CD4-positive, alpha-beta T cell treated with Interleukin-17A for 1 hour (primary cell): ENCODE results near the gene EXOC3L4.
"Not testable (repeated sequence)": the region's sequence is repeated elsewhere in the genome, so short reads cannot be mapped to it uniquely, and the experiment has no call there.

Source experiments
- DNase-seq: peaks from one replicate; pipeline ENCODE4 v3.0.0-alpha.2; 2020

EXOC3L4 gene

GRCh38 chr14:103136388-103137271 is 42.1 kb downstream of the EXOC3L4 start:
- DNase-seq: no peak

GRCh38 chr14:103137689-103138300 is 43.3 kb downstream of the EXOC3L4 start:
- no peak for DNase-seq

GRCh38 chr14:103138301-103139131 is 44.0 kb downstream of the EXOC3L4 start:
- DNase-seq: no peak

DNA sequence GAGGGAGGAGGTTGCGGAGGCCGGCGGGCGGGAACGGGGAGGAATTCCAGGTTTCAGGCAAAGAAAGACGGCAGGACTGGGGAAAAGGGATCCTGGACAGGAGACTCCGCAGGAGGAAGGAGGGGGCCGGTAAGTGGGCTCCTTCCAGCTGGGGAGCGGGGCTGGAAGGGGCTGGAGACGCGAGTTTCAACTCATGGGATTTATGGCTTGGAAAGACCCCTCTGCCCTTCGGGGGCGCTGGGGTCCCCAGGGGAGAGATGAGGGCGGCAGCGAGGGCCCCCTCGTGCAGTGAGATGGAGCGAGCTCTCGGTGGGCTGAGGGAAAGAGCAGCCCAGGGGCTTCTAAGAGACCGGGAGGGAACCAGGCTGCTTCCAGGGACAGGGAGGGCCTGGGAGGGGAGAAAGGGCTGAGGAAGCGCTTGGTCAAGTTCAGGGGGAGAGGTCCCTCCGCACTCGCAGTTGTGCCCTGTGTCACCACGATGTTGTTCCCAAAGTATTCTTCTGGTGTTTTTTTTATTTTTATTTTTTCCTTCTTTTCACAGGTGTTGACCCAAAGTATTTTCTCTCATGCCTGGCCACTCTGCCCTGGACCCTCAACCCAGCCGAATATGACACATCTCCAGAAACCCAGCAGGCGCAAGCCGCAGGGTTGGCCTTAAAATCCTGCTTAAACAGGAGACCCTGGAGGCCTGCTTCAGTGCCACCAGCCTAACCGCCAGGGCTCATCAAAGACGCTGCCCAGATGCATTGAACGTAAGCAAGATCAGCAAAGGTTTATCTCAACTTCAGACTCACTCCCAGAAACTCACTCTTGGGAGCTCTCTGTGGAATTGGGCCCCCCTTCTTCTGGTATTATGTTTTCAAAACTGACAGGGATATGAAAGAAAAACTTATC is 44.9 kb downstream of the EXOC3L4 start:
- no peak for DNase-seq

GRCh38 chr14:103140316-103141109 is 46.0 kb downstream of the EXOC3L4 start:
- DNase-seq: no peak

DNA sequence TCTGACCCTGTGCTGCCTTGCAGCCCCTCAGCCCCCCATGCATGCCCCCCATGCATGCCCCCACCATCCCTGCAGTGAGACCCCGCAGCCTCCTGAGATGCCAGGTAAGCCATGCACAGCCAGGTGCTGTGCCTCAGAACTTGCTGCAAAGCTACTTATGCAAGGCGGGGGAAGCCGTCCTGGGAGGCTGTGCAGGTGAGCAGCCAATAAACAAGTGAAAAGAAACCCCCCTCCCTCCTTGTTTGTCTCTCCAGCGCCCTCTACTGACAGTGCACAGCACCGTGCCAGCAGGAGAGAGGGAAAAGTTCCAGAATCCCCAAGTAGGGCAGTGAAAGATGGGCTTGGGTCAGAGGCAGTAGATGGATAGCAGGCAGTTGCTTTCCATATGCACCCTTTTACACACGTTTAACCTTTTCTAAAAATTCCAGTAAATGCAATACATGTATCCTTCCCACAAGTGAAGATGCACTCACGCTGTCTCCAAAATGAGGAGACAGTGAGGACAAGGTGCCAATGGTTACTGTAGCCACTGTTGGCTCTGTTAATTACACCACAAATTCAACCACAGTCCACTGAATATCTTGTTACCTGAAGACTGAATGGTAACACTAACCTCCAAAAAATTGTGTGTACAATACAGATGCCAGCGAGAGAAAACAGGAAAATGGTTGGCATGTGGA is 46.7 kb downstream of the EXOC3L4 start:
- no peak for DNase-seq

DNA sequence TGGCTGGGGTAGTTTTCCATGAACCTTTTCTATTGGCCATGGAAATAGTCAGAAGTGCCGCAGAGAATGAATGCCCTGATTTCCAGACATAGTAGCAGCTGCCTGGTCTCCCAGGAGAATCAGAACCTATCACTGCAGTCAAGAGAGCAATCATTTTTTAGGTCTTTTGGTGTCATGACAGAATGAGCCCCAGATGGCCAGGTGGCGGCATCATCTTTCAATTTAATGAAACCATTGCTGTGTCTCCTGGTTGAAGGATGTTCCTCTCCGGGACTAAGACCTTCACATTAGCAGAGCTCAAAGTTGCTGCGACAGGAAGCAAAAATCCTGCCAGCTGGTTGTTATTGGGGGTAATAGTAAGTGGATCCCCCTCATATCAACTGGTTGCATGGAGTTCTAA is 47.5 kb downstream of the EXOC3L4 start:
- DNase-seq: no peak

GRCh38 chr14:103142721-103143302 is 48.3 kb downstream of the EXOC3L4 start:
- DNase-seq: no peak

- no peak for DNase-seq
Measured at GRCh38 chr14:103143506-103143905, 49.0 kb downstream of the EXOC3L4 start.

DNA sequence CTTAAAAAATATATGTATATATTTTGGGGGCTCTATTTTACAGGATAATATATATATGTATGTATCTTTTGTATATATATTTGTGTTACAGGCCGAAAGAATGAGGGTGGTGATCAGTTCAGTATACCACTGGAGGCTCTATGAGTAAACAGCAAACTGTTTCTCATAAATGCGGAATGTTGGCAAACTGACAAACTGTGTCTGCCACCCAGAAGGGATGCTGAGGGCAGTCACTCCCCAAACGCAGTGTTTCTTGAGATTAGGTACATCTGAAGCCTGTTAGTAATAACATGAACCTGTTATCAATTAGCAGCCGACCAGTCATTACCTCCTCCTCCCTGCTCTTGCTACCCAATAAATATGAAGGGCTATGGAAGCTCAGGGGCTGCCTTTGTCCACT is 49.6 kb downstream of the EXOC3L4 start:
- no peak for DNase-seq

DNA sequence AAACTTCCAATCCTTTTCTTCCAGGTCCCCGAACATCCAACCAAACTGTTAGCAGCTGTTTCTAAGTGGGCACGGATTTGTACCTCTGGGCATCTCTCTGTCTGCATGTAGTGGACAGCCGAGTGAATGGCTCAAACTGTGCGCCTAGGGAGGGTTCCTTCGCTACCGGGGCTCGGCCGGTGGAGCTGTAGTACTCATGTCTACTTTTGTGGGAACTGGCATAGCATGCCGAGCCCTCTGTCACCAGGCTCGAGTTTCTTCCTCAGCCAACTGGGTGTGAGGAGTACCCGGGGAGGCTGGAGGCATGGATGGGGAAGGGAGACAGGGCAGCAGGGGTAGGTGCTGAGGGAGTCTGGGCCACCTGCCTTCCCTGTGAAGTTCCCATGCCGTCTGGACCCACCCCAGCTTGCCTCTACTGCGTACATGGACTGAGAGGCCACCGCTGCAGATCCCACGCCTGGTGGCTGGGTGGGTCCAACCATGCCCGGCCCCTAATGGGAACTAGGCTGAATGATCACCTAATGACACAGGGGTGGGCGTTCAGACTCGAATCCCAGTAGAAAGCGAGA is 51.7 kb downstream of the EXOC3L4 start:
- no peak for DNase-seq

DNA sequence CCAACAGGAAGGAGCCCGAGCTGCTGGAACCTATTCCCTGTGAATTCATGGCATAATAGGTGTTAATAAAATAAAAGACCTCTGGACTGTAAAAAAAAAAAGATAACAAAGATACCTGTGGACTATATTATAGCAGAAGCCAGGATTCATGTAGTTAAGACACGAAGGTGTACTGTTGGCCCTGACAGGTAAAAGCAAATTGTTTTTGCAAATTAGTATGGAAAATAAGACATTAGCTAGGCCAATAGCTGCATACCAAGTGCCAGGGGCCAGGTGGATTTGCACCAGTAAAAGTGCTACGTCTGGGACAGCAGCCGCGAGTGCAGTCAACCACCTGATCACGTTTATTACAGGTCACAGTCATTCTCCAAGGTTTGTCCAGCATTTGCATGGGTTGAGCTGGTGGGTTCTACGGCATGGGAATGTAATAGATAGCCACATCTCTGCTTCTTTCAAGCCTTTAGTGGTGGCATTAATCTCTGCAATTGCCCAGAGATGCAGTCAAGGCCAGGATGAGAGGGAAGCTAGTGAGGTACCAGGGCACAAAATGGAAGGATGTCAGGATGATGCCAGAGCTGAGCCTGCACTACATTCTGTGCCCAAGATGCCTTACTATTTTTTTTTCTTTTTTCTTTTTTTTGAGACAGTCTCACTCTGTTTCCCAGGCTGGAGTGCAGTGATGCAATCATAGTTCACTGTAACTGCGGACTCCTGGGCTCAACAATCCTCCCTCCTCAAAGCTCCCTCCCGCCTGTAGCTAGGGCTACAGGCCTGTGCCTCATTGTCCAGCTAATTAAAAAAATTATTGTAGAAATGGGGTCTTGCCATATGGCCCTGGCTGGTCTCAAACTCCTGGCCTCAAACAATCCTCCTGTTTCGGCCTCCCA is 55.1 kb downstream of the EXOC3L4 start:
- DNase-seq: no peak

DNA sequence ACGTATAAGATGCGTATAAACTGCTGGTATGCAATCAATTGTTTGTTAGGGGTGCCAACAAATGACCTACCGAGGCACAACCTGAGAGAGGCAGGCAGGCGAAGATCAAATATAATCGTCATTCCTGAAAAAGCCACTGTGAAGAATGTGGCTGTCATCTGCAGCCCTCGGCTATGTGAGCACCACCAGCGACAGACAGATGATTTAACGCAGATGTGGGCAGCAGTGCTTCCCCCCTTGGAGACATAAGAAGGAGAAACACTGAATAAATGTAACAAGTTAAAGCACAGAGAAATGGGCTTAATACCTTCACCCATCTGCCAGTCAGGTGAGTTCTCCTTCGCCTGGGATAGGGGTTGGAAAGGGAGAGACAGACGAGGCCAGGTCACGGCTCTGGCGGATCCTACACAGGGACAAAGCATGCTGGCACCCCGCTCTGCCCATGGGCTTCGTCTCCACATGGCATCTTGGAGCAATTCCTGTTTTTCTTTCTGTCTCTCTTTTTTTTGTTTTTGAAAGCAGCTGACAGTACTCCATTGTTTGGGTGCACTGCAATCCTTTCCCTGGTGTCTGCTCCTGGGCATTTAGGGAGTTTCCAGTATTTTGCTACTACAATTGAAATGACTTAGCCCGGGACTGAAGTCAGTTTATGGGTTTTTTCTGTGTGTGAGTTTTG is 56.9 kb downstream of the EXOC3L4 start:
- no peak for DNase-seq

DNA sequence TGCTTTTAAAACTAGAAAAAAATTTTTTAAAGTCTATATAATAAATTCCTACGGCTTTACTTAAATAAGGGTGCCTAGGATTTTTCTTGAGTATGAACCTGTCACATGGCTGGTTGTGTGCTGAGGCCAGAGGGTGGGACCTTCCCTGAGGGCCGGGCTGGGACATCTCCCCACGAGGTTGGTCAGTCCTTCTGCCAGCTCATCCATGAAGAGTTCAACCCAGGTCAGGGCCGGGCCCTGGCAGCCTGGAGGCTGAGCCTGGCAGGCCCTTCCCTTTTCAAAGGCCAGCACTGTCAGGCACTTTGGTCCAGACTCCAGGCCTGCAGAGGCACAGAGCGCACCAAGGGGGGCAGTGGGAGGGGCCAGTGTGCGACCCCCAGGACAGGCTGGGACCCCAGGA is 60.5 kb downstream of the EXOC3L4 start:
- no peak for DNase-seq

DNA sequence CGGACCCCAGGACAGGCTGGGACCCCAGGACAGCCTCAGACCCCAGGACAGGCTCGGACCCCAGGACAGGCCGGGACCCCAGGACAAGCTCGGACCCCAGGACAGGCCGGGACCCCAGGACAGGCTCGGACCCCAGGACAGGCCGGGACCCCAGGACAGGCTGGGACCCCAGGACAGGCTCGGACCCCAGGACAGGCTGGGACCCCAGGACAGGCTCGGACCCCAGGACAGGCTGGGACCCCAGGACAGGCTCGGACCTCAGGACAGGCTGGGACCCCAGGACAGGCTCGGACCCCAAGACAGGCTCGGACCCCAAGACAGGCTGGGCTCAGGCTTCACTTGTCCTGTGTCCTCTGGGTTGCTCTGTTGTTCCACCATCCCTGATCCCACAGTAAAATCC is 60.9 kb downstream of the EXOC3L4 start:
- DNase-seq: not testable (repeated sequence)

DNA sequence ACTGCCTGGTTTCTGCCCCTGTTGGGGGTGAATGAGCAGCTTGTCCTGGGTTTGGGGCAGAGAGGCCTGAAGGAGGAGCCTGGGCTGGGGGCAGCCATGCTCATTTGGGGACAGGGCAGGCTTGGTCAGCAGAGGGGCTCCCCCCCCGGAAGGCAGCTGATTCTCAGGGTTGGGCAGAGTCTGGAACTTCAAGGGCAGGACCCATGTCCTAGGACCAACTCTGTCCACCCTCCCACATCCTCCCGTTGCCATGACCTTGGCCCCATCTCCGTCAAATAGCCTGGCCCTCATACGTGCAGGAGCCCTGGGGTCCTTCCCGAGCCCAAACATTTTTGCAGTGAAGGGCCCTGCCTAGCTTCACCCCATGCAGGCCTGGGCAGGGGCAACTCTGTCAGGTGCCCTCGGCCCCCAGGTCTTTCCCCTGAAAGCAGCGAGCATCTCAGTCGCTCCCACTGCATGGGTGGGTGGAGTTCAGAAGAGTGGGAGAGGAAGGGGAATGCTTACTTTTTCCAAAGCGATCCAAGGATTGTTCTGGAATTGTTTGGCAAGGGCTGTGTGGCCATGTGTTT is 61.4 kb downstream of the EXOC3L4 start:
- no peak for DNase-seq

GRCh38 chr14:103156651-103157378 is 62.3 kb downstream of the EXOC3L4 start:
- DNase-seq: no peak

DNA sequence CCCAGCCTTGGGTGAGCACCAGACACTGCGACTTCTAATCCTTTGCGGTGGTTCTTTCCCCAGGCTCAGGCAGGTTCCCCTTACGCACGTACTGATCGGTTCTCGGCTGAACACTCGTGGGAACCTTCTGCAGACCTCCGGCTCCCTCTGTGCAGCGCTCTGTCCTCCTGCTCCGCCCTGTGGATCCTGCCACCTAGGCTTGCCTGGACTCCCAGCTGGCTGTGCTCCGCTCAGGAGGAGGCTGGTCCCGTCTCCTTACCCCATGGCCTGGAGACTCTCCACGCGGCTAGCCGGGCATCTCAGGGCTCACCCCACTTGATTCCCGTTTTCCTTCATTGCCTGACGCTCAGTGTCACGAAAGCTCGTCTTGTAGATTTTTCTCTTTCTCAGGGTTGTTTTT is 63.4 kb downstream of the EXOC3L4 start:
- no peak for DNase-seq
